Testis (tissue), 3 donors: ENCODE data around the gene SEC14L1. TPM values are rescaled to one million over a fixed set of nuclear protein-coding genes. Genes with fewer than 3 reads are reported as not detected.

Experiments used
- DNase-seq: peaks from one replicate; pipeline ENCODE4 v3.0.0-alpha.2; 2019
- H3K27ac ChIP-seq, 2 donors: fragments of 200-600 bp; sonication (generic); one replicate each; pipeline ENCODE4 v1.5.1; 2019
- H3K27me3 ChIP-seq: fragments of 200-600 bp; sonication (generic); one replicate; pipeline ENCODE4 v1.5.1; 2019
- H3K36me3 ChIP-seq: fragments of 200-600 bp; sonication (generic); one replicate; pipeline ENCODE4 v1.5.1; 2017; ENCODE audit warnings: low read depth; ENCODE audit errors: missing control alignments
- H3K4me1 ChIP-seq: fragments of 200-600 bp; sonication (generic); one replicate; pipeline ENCODE4 v1.5.1; 2019
- H3K4me3 ChIP-seq, 2 donors: fragments of 200-600 bp; sonication (generic); one replicate each; pipeline ENCODE4 v1.5.1; 2017 to 2019
- H3K9me3 ChIP-seq: fragments of 200-600 bp; sonication (generic); one replicate; pipeline ENCODE4 v1.5.1; 2017
- POLR2A ChIP-seq: fragments of 450-650 bp; IDR thresholded peaks from one replicate; pipeline ENCODE4 v1.6.1; 2017; ENCODE audit warnings: antibody characterized with exemption, mild to moderate bottlenecking, moderate library complexity
- WGBS, 2 donors: methylation state at CpG; one replicate each; pipeline ENCODE4 v1.1.5; 2018; 5-methylcytosine and 5-hydroxymethylcytosine counted together
- intact Hi-C: fragments of 100-400 bp; cut with DNase I; formaldehyde crosslinking; loops from one replicate; pipeline ENCODE4 v1.15.1; 2023; ENCODE audit warnings: low total_unique reads
- polyA plus RNA-seq: library from polyadenylated mRNA; stranded (reverse); fragments of 350-450 nt; fragmentation: Illumina TruSeq; extraction: RNeasy Lipid Tissue Mini Kit (QIAGEN cat#74804); gene quantifications from one replicate; pipeline ENCODE4 v1.2.3, GENCODE V29; 2014; ENCODE audit warnings: low read depth, low replicate concordance; ENCODE audit not compliant: insufficient read depth
- total RNA-seq, 2 donors: library from RNA; depleted of rRNA; stranded (reverse); fragments of >200 nt; gene quantifications; one replicate each; pipeline ENCODE4 v1.2.3, GENCODE V29; 2016
- TF ChIP-seq, protein P1 (sequence below), 3 experiments: fragments of 450-650 bp in 2 of 3; fragments of 200-600 bp in 1 of 3; sonication (generic) in 1 of 3; IDR thresholded peaks; one replicate each; pipeline ENCODE4 v1.5.1; 2016 to 2019; ENCODE audit warnings: antibody characterized with exemption in 3 of 3, mild to moderate bottlenecking in 2 of 3, moderate library complexity in 1 of 3

The SEC14L1 gene
- total and polyA plus RNA-seq, 3 donors from 2014 or later = 143 to 262 (median 240) TPM

DNA sequence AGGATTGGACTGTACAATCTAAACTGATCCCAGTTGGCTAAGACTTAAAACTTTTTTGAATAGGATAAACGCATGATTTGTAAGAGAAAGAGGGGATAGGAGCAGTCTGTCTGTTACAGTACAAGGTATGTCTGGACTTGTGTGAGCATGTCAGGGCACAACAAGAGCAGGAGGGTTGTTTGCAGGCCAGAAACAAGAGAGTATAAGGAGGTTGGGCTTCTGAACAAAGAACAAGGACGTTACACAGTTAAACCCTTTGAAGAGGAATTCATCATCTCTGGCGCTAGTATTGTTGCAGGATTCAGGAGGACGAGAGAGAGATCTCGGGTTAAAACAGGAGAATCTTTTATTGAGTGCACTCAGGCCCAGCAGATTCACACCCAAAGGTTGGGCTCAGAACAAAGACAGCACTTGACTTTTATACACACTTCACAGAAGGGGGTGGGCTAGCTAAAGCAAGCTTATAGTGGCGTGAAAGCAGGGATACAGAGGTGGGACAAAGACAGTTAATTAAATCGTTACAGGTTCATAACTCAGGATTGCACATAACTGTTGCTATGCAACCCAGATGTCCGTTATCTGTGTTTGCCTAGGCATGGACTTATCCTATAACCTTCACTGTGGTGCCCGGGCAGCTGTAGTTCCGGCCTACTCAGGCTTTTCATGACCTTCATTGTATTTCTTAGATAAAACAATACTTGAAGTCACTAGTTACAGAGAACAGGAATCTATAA, 34.3 kb downstream of the SEC14L1 start:
- no peaks in the 10 kb centered on the region for H3K9me3 ChIP-seq
- no peaks in the 10 kb centered on the region for H3K36me3 ChIP-seq
- H3K4me1 ChIP-seq = peaks cover 85% of the 10 kb centered on the region
- H3K4me3 ChIP-seq = no peak overlapping the region
- intact Hi-C loops = no loop called here
- H3K27me3 ChIP-seq = no peaks in the 10 kb centered on the region
- peak overlapping the region; percentile 69 to 75 for H3K27ac ChIP-seq
- WGBS, 2 donors = 48 to 67% methylated on average over 10 of the region's 10 CpGs
- peak; percentile 84 for DNase-seq
- TF ChIP-seq POLR2A = no peak
- TF ChIP-seq, protein P1, sequence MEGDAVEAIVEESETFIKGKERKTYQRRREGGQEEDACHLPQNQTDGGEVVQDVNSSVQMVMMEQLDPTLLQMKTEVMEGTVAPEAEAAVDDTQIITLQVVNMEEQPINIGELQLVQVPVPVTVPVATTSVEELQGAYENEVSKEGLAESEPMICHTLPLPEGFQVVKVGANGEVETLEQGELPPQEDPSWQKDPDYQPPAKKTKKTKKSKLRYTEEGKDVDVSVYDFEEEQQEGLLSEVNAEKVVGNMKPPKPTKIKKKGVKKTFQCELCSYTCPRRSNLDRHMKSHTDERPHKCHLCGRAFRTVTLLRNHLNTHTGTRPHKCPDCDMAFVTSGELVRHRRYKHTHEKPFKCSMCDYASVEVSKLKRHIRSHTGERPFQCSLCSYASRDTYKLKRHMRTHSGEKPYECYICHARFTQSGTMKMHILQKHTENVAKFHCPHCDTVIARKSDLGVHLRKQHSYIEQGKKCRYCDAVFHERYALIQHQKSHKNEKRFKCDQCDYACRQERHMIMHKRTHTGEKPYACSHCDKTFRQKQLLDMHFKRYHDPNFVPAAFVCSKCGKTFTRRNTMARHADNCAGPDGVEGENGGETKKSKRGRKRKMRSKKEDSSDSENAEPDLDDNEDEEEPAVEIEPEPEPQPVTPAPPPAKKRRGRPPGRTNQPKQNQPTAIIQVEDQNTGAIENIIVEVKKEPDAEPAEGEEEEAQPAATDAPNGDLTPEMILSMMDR (IDR thresholded peaks at IDR 0.05) = no peak

DNA sequence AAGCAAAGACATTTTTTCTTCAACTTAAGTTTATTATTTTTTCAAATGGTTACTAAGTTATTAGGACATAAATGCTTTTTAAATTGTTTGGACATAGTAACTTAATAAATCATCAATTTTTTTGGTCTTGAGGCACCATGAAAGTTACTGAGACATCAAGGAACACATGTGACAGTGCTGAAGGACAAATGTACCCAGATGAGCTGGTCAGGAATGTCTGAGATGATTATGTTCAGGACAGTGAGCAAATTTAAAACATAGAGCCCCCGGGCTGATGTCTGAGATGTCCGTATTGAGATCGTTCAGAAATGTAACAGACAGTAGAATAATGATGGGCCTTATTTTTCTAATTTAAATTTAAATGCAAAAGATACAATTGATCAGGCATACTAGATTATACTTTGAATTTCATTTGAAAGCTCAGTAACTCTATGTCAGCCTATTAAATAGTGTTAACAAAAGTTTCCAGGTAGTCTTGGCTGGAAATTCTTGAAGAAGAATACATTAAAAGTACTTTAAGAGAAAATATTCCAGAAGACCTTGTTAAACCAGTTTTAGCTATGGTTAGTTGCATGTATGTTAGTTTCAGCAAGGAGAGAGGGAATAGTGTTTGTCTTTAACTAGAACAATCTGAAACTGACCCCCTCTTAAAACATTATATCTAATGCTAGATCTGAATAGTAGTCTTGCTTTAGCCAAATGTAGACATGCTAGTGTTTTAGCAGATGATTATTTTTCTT, 36.4 kb downstream of the SEC14L1 start:
- Histone ChIP-seq H3K4me1 (peaks cover 88% of the 10 kb centered on the region), H3K36me3 (no peaks in the 10 kb centered on the region), H3K4me3 (no peak overlapping the region), H3K27ac (peak overlapping the region; percentile 9 to 75), H3K9me3 (no peaks in the 10 kb centered on the region), H3K27me3 (no peaks in the 10 kb centered on the region)
- DNase-seq = peak; percentile 11
- intact Hi-C loops = no loop called here
- TF ChIP-seq, protein P1 (IDR thresholded peaks at IDR 0.05) = no peak
- no peak for TF ChIP-seq POLR2A
- WGBS, 2 donors = 58 to 87% methylated on average over 3 of the region's 3 CpGs

DNA sequence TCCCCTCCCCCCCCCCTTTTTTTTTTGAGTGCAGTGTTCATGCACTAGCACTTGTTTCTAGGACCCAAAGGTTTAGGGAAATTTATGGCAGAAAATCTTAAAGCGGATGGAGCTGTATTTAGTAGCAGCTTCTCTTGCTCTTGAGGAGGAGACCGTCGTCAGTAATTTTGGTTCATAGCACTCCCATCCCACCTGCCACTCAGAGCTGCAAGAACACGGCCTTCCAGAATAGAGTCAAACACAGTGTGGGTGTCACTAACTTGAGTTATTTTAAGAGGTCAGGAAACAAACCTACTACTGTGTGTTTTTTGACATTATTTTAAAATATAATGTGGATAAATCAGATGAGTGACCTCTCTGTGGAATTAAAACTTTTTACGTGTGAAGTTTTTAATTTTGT, 37.3 kb downstream of the SEC14L1 start:
- Histone ChIP-seq H3K36me3 (no peaks in the 10 kb centered on the region), H3K27ac (peak overlapping the region in 1 of 2 donors; percentile 14), H3K4me1 (peaks cover 88% of the 10 kb centered on the region), H3K9me3 (no peaks in the 10 kb centered on the region), H3K27me3 (no peaks in the 10 kb centered on the region), H3K4me3 (no peak overlapping the region)
- intact Hi-C loops = no loop called here
- WGBS, 2 donors = 59 to 63% methylated on average over 5 of the region's 5 CpGs
- DNase-seq = peak; percentile 12
- TF ChIP-seq, protein P1 (IDR thresholded peaks at IDR 0.05) = no peak
- TF ChIP-seq POLR2A = no peak

DNA sequence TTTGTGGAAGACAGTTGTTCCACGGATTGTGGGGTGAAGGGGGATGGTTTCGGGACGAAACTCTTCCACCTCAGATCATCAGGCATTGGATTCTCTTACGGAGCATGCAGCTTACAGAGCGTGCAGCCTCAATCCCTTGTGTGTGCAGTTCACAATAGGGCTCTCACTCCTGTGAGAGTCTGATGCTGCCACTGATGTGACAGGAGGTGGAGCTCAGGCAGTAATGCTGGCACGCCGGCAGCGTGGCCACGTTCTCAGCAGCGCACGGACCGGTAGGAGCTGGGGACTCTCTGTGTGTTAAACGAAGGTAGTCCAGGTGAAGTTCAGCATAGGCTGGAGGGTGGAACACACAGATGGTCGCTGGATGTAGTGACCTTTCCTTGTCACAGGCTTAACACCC, 37.8 kb downstream of the SEC14L1 start:
- H3K9me3 ChIP-seq = no peaks in the 10 kb centered on the region
- intact Hi-C loops = no loop called here
- no peak overlapping the region for H3K4me3 ChIP-seq
- H3K4me1 ChIP-seq = peaks cover 88% of the 10 kb centered on the region
- no peaks in the 10 kb centered on the region for H3K36me3 ChIP-seq
- DNase-seq = peak; percentile 43
- WGBS, 2 donors = 78 to 82% methylated on average over 14 of the region's 14 CpGs
- H3K27ac ChIP-seq = no peak overlapping the region
- TF ChIP-seq, protein P1 (IDR thresholded peaks at IDR 0.05) = no peak
- TF ChIP-seq POLR2A = no peak
- no peaks in the 10 kb centered on the region for H3K27me3 ChIP-seq
